H1 (cell line): ENCODE data around the gene ACOT9. TPM values are rescaled to one million over a fixed set of nuclear protein-coding genes. Genes with fewer than 3 reads are reported as not detected.
A peak's percentile ranks its signal among the peaks of the same experiment; 100 is the strongest.

Experiments
- CHD7 ChIP-seq: fragments of 300-600 bp; sonication (generic); IDR thresholded peaks from 2 replicates; pipeline ENCODE4 v1.7.1; 2012; ENCODE audit warnings: low read length, moderate library complexity, mild to moderate bottlenecking, inconsistent platforms; ENCODE audit not compliant: insufficient replicate concordance
- CREB1 ChIP-seq: IDR thresholded peaks from 2 replicates; pipeline ENCODE4 v1.6.1; 2012; ENCODE audit warnings: inconsistent platforms
- EZH2 ChIP-seq: fragments of 200-600 bp; sonication (generic); IDR thresholded peaks from 2 replicates; pipeline ENCODE4 v1.7.1; 2012; ENCODE audit warnings: low read depth, mild to moderate bottlenecking, moderate library complexity, low read length, inconsistent platforms; ENCODE audit not compliant: severe bottlenecking
- NANOG ChIP-seq: IDR thresholded peaks from 2 replicates; pipeline ENCODE4 v1.6.1; 2011; ENCODE audit warnings: low read length, low read depth, mild to moderate bottlenecking, inconsistent platforms; ENCODE audit not compliant: insufficient read depth, poor library complexity, severe bottlenecking
- PHF8 ChIP-seq: fragments of 200-600 bp; sonication (generic); conservative IDR thresholded peaks from 2 replicates; pipeline ENCODE4 v1.7.1; 2012; ENCODE audit warnings: low read depth, mild to moderate bottlenecking, inconsistent platforms, low read length, moderate library complexity
- RXRA ChIP-seq: IDR thresholded peaks from 2 replicates; pipeline ENCODE4 v1.6.1; 2011; ENCODE audit warnings: low read depth, mild to moderate bottlenecking, low read length, moderate library complexity; ENCODE audit not compliant: insufficient read depth
- SIRT6 ChIP-seq: IDR thresholded peaks from one replicate; pipeline ENCODE4 v1.7.1; 2012; ENCODE audit warnings: low read length, inconsistent platforms
- TAF1 ChIP-seq: IDR thresholded peaks from 2 replicates; pipeline ENCODE4 v1.6.1; 2011; ENCODE audit warnings: mild to moderate bottlenecking, low read depth, low read length
- TAF7 ChIP-seq: optimal IDR thresholded peaks from 2 replicates; pipeline ENCODE3; 2011; ENCODE audit warnings: low read depth, mild to moderate bottlenecking, inconsistent platforms, low read length, moderate library complexity, borderline replicate concordance
- TEAD4 ChIP-seq: IDR thresholded peaks from 2 replicates; pipeline ENCODE4 v1.6.1; 2012; ENCODE audit warnings: low read depth, low read length, inconsistent platforms, mixed read lengths
- polyA plus RNA-seq, 7 experiments: library from polyadenylated mRNA; depleted of rRNA in 3 of 7; stranded (reverse) in 5 of 7; unstranded in 2 of 7; fragments of >200 nt in 5 of 7; fragments of 200-250 nt in 2 of 7; gene quantifications; 1 replicate in 5 of 7; 2 replicates in 1 of 7; 4 replicates in 1 of 7; pipeline versions ENCODE4 v1.2.1 to v1.2.3, GENCODE V29; 2011 to 2013; ENCODE audit warnings: missing spikeins in 2 of 7, mixed read lengths in 2 of 7
- total RNA-seq: library from RNA; stranded (reverse); fragmentation: NEBNext Ultra II Directional; extraction: Animal tissue kit (Norgen Biotek cat#: 25700); gene quantifications from 2 replicates; pipeline ENCODE4 v1.2.1, GENCODE V29; 2021

ACOT9 gene
- total and polyA plus RNA-seq, 2 of the 8 experiments (the other 6 are each of a cell fraction or from before 2014, with no cell fraction given), result 20.7 to 39.5 TPM

- TF ChIP-seq CHD7 (no peak), TEAD4 (no peak), TAF1 (peak; percentile 74), EZH2 (no peak), SIRT6 (no peak), CREB1 (peak; percentile 55), TAF7 (no peak), NANOG (no peak), PHF8 (peak; percentile 52; the same call in 1 of the 2 replicates), RXRA (no peak)
These were observed at the start of gene ACOT9 (continued) for GRCh38 chrX:23742697-23743622.
